Ishikawa (cell line): ENCODE results near the gene LRRK2.
A peak's percentile ranks its signal among the peaks of the same experiment; 100 is the strongest.

Experiments used
- CEBPB ChIP-seq: IDR thresholded peaks from 2 replicates; pipeline ENCODE4 v1.6.1; 2012
- CREB1 ChIP-seq: IDR thresholded peaks from 2 replicates; pipeline ENCODE4 v1.6.1; 2012; ENCODE audit warnings: low read depth
- EGR1 ChIP-seq: IDR thresholded peaks from 2 replicates; pipeline ENCODE4 v1.6.1; 2012
- EP300 ChIP-seq: IDR thresholded peaks from 2 replicates; pipeline ENCODE4 v1.6.1; 2012; ENCODE audit warnings: borderline replicate concordance
- FOXM1 ChIP-seq: IDR thresholded peaks from 2 replicates; pipeline ENCODE4 v1.6.1; 2012; ENCODE audit warnings: low read depth, borderline replicate concordance
- NFIC ChIP-seq: IDR thresholded peaks from 2 replicates; pipeline ENCODE4 v1.6.1; 2012
- RAD21 ChIP-seq: IDR thresholded peaks from 2 replicates; pipeline ENCODE4 v1.6.1; 2012; ENCODE audit warnings: low read depth
- TAF1 ChIP-seq: IDR thresholded peaks from 2 replicates; pipeline ENCODE4 v1.6.1; 2012; ENCODE audit warnings: low read depth, mild to moderate bottlenecking
- TCF12 ChIP-seq: IDR thresholded peaks from 2 replicates; pipeline ENCODE4 v1.6.1; 2012; ENCODE audit warnings: low read depth
- TEAD4 ChIP-seq: IDR thresholded peaks from 2 replicates; pipeline ENCODE4 v1.6.1; 2012
- YY1 ChIP-seq: IDR thresholded peaks from 2 replicates; pipeline ENCODE4 v1.6.1; 2012; ENCODE audit warnings: low read depth
- ZBTB7A ChIP-seq: IDR thresholded peaks from 2 replicates; pipeline ENCODE4 v1.6.1; 2012; ENCODE audit warnings: low read depth
- TF ChIP-seq, protein P1 (sequence below): IDR thresholded peaks from 2 replicates; pipeline ENCODE4 v1.6.1; 2012; ENCODE audit warnings: low read depth, mild to moderate bottlenecking
- TF ChIP-seq, protein P2 (sequence below): IDR thresholded peaks from 2 replicates; pipeline ENCODE4 v1.6.1; 2012
- TF ChIP-seq, protein P3 (sequence below): IDR thresholded peaks from 2 replicates; pipeline ENCODE4 v1.6.1; 2012

The LRRK2 gene

DNA sequence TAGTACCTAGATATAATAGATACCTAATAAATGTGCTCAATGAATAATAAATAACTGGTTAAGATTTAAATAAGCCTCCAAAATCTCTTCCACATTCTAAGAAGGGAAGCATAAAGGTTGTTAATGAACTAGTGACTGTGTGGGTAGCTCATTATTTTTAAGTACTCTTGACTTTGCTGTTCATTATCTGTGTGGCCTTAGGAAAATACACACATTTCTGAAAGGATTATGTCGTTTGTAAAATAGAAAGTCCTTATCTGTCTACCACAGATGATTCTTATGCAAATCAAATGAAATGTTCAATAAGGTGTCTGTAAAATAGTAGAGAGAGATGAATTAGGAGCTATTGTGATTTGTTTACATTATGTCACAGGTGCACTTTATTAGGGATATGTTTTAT is 119.5 kb downstream of the LRRK2 start:
- TF ChIP-seq FOXM1: no peak
- no peak for TF ChIP-seq CEBPB
- no peak for TF ChIP-seq EGR1
- no peak for TF ChIP-seq TCF12

DNA sequence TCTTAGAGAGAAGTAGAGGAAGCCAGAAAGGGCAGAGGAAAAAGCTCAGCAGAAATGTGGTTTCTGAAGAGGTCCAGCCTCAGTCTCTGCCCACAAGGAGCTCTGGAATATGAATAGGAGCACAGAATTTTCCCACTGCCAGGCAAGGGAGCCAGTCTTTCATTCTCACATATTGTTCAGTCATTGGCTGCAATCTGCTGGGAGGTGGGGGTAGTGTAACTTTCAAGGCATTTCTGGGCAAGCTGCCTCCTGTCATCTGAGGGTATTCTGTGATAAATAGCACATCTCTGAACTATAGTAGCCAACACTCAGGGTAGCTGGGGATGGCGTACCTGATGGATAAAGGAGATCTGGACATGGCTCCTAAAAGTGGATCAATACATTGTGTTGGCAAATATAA is 127.2 kb downstream of the LRRK2 start:
- TF ChIP-seq YY1 (no peak), RAD21 (no peak), EP300 (no peak), NFIC (no peak), CEBPB (no peak), CREB1 (no peak), FOXM1 (no peak), EGR1 (no peak)
- TF ChIP-seq, protein P1, sequence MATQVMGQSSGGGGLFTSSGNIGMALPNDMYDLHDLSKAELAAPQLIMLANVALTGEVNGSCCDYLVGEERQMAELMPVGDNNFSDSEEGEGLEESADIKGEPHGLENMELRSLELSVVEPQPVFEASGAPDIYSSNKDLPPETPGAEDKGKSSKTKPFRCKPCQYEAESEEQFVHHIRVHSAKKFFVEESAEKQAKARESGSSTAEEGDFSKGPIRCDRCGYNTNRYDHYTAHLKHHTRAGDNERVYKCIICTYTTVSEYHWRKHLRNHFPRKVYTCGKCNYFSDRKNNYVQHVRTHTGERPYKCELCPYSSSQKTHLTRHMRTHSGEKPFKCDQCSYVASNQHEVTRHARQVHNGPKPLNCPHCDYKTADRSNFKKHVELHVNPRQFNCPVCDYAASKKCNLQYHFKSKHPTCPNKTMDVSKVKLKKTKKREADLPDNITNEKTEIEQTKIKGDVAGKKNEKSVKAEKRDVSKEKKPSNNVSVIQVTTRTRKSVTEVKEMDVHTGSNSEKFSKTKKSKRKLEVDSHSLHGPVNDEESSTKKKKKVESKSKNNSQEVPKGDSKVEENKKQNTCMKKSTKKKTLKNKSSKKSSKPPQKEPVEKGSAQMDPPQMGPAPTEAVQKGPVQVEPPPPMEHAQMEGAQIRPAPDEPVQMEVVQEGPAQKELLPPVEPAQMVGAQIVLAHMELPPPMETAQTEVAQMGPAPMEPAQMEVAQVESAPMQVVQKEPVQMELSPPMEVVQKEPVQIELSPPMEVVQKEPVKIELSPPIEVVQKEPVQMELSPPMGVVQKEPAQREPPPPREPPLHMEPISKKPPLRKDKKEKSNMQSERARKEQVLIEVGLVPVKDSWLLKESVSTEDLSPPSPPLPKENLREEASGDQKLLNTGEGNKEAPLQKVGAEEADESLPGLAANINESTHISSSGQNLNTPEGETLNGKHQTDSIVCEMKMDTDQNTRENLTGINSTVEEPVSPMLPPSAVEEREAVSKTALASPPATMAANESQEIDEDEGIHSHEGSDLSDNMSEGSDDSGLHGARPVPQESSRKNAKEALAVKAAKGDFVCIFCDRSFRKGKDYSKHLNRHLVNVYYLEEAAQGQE: no peak

DNA sequence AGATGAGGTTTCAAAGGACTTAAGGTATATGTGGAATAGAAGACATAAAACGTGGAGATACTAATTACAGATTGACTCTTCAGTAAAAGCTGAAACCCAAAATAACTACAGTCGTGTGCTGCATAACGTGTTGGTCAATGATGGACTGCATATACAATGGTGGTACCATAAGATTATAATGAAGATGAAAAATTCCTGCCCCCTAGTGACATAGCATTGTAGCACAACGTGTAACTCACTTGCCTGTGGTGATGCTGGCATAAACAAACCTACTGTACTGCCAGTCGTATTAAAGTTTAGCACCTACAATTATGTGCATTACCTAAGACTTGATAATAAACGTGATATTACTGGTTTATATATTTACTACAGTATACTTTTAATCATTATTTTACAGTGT is 150.3 kb downstream of the LRRK2 start:
- TF ChIP-seq RAD21 (peak; percentile 42; the same call in 1 of the 2 replicates), TEAD4 (no peak)

DNA sequence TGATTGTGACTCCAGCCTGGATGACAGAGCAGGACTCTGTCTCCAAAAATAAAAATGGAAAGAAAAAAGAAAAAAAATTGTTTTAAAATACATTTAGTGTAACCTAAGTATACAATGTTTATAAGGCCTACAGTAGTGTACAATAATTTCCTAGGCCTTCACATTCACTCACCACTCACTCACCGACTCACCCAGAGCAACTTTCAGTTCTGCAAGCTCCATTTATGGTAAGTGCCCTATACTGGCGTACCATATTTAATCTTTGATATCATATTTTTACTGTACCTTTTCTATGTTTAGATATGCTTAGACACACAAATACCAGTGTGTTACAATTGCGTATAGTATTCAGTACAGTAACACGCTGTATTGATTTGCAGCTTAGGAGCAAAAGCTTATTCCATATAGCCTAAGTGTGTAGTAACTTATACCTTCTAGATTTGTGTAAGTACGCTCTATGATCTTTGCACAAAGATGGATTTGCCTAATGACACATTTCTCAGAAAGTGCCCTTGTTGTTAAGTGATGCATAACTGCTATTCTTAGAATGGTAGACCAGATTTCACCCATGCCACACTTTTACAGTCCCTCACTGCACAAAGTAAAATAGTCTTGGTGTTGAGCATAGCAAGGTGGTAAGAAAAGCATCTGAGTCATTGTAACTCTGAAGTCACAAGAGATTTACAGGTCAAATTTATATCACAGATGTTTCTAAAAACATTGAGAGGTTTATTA is 151.9 kb downstream of the LRRK2 start:
- TF ChIP-seq CREB1: no peak
- TF ChIP-seq TCF12: no peak
- TF ChIP-seq, protein P2, sequence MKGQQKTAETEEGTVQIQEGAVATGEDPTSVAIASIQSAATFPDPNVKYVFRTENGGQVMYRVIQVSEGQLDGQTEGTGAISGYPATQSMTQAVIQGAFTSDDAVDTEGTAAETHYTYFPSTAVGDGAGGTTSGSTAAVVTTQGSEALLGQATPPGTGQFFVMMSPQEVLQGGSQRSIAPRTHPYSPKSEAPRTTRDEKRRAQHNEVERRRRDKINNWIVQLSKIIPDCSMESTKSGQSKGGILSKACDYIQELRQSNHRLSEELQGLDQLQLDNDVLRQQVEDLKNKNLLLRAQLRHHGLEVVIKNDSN: no peak
- no peak for TF ChIP-seq CEBPB
- TF ChIP-seq TEAD4: no peak
- TF ChIP-seq, protein P1: no peak
- no peak for TF ChIP-seq ZBTB7A
- TF ChIP-seq TAF1: no peak
- no peak for TF ChIP-seq EP300
- no peak for TF ChIP-seq RAD21
- TF ChIP-seq NFIC: no peak
- no peak for TF ChIP-seq FOXM1
- TF ChIP-seq, protein P3, sequence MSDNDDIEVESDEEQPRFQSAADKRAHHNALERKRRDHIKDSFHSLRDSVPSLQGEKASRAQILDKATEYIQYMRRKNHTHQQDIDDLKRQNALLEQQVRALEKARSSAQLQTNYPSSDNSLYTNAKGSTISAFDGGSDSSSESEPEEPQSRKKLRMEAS: no peak
- TF ChIP-seq EGR1: no peak
- no peak for TF ChIP-seq YY1

DNA sequence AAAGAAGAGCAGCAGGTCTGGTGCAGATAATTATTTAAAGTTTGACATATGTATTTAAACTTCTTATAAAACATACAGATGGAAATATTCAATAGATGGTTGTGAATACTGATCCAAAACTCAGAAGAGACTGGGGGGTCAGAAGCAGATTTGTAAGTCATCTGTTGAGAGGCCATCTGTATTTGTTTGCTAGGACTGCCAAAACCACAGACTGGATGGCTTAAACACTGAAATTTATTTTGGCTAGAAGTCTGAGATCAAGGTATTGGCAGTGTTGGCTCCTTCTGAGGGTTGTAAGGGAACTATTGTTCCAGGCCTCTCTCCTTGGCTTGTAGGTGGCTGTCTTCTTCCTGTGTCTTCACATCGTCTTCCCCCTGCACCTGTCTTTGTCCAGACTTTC is 153.9 kb downstream of the LRRK2 start:
- TF ChIP-seq TEAD4 (no peak), EGR1 (no peak), YY1 (no peak), TAF1 (no peak), CEBPB (no peak)
- TF ChIP-seq, protein P1: no peak

DNA sequence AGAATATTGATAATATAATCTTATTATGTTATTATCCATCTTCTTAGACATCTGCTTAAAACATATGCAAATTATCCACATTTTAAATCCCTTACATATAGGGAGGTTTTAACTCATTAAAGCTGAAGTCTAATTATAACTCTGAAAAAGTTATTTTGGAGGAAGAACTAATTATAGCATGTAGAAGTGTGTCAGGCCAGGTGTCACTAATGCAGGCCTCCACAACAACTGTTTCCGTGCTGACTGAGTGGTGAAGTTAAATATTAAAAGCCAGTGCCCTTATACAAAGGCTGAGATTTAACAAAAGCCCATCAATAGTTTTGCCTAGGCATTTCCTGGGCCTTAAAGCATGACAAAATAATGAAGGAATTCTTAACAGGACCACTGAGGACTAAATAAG is 157.4 kb downstream of the LRRK2 start:
- TF ChIP-seq TAF1 (no peak), CEBPB (no peak), EP300 (no peak), FOXM1 (no peak), TEAD4 (no peak), YY1 (no peak), CREB1 (no peak), RAD21 (no peak), TCF12 (no peak), ZBTB7A (no peak), NFIC (no peak)
- TF ChIP-seq, protein P2: no peak
- TF ChIP-seq, protein P3: no peak
- TF ChIP-seq, protein P1: no peak
